ENCODE data around the gene TUBB4A. TPM values are rescaled to one million over a fixed set of nuclear protein-coding genes. Genes with fewer than 3 reads are reported as not detected.

TUBB4A gene
- total and polyA plus RNA-seq, 8 donors: 0.76 to 3.9 (median 0.89) TPM; not detected in 3

- peaks cover 0 to 40% (median 19%) of the 10 kb centered on the region in 3 donors for H3K27me3 ChIP-seq
- intact Hi-C loops (cut with DNase I; ENCODE audit: low total_unique reads): no loop called here
- H3K9me3 ChIP-seq: no peaks in the 10 kb centered on the region
- H3K4me3 ChIP-seq: no peak overlapping the region
- peaks cover 0 to 33% (median under 1%) of the 10 kb centered on the region in 4 donors for H3K36me3 ChIP-seq
- H3K4me1 ChIP-seq: peaks cover 9 to 26% (median 19%) of the 10 kb centered on the region in 4 donors
- H3K27ac ChIP-seq: no peak overlapping the region
- peak; percentile 27 to 50 for DNase-seq
- WGBS, 5 donors: 24 to 54% (median 30%) methylated on average over 9 of the region's 9 CpGs
- TF ChIP-seq POLR2AphosphoS5 (IDR thresholded peaks at IDR 0.05) (no peak), POLR2A (IDR thresholded peaks at IDR 0.05) (no peak), CTCF (IDR thresholded peaks at IDR 0.05) (no peak), EP300 (IDR thresholded peaks at IDR 0.05) (no peak)
Measured at GRCh38 chr19:6473647-6474046, 28.5 kb downstream of the TUBB4A start.

DNA sequence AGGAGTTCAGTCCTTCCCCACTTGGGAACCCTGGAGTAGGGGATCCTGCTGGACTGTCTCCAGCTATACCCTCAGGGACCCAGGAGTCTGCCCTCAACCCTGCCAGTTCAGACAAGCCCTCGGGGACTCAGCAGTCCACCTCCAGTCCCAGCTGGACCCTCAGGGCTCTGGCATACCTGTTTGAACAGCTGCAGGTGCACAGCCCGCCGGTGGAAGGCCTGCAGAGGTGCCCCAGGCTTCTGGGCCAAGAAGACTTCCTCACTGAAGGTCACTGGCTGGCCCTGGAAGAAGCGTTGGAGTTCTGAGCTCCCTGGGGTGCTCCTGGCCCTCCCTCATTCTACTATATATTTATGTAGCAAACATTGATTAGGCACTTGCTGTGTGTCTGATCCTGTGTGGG, 29.4 kb downstream of the TUBB4A start:
- TF ChIP-seq POLR2A (IDR thresholded peaks at IDR 0.05) (no peak), CTCF (IDR thresholded peaks at IDR 0.05) (no peak), POLR2AphosphoS5 (IDR thresholded peaks at IDR 0.05) (no peak), EP300 (IDR thresholded peaks at IDR 0.05) (no peak)
- Histone ChIP-seq H3K36me3 (peaks cover 0 to 42% (median 8%) of the 10 kb centered on the region in 4 donors), H3K9me3 (no peaks in the 10 kb centered on the region), H3K4me1 (peaks cover 9 to 26% (median 19%) of the 10 kb centered on the region in 4 donors), H3K27me3 (peaks cover 0 to 31% (median 19%) of the 10 kb centered on the region in 3 donors), H3K27ac (peak overlapping the region in 2 of 5 donors; percentile 3 to 14), H3K4me3 (no peak overlapping the region)
- intact Hi-C loops (cut with DNase I; ENCODE audit: low total_unique reads): no loop called here
- WGBS, 5 donors: 39 to 55% (median 43%) methylated on average over 3 to 4 of the region's 4 CpGs
- no peak for DNase-seq

GRCh38 chr19:6471076-6471475, 31.0 kb downstream of the TUBB4A start:
- no peak for DNase-seq
- intact Hi-C loops (cut with DNase I; ENCODE audit: low total_unique reads): no loop called here
- peaks cover 0 to 19% (median 8%) of the 10 kb centered on the region in 3 donors for H3K27me3 ChIP-seq
- no peak overlapping the region for H3K4me3 ChIP-seq
- TF ChIP-seq CTCF (IDR thresholded peaks at IDR 0.05) (no peak), POLR2AphosphoS5 (IDR thresholded peaks at IDR 0.05) (no peak), EP300 (IDR thresholded peaks at IDR 0.05) (no peak), POLR2A (IDR thresholded peaks at IDR 0.05) (no peak)
- WGBS, 5 donors: 66 to 80% (median 77%) methylated on average over 12 to 14 of the region's 14 CpGs
- no peak overlapping the region for H3K27ac ChIP-seq
- peaks cover 8 to 23% (median 10%) of the 10 kb centered on the region in 4 donors for H3K4me1 ChIP-seq
- no peaks in the 10 kb centered on the region for H3K9me3 ChIP-seq
- peaks cover 4 to 59% (median 24%) of the 10 kb centered on the region in 4 donors for H3K36me3 ChIP-seq

GRCh38 chr19:6470173-6470572, 31.9 kb downstream of the TUBB4A start:
- WGBS, 5 donors: 70 to 75% (median 74%) methylated on average over 8 of the region's 8 CpGs
- Histone ChIP-seq H3K4me3 (no peak overlapping the region), H3K9me3 (no peaks in the 10 kb centered on the region), H3K27me3 (peaks cover 0 to 14% (median 1%) of the 10 kb centered on the region in 3 donors), H3K27ac (no peak overlapping the region), H3K36me3 (peaks cover 4 to 53% (median 24%) of the 10 kb centered on the region in 4 donors), H3K4me1 (peaks cover 4 to 23% (median 7%) of the 10 kb centered on the region in 4 donors)
- intact Hi-C loops (cut with DNase I; ENCODE audit: low total_unique reads): no loop called here
- TF ChIP-seq CTCF (IDR thresholded peaks at IDR 0.05) (no peak), POLR2A (IDR thresholded peaks at IDR 0.05) (no peak), POLR2AphosphoS5 (IDR thresholded peaks at IDR 0.05) (no peak), EP300 (IDR thresholded peaks at IDR 0.05) (no peak)
- DNase-seq: no peak
